ENCODE data around the gene ETV6.

ETV6 gene

GRCh38 chr12:11716794-11717518, 67.5 kb downstream of the ETV6 start:
- TF ChIP-seq, protein P1, sequence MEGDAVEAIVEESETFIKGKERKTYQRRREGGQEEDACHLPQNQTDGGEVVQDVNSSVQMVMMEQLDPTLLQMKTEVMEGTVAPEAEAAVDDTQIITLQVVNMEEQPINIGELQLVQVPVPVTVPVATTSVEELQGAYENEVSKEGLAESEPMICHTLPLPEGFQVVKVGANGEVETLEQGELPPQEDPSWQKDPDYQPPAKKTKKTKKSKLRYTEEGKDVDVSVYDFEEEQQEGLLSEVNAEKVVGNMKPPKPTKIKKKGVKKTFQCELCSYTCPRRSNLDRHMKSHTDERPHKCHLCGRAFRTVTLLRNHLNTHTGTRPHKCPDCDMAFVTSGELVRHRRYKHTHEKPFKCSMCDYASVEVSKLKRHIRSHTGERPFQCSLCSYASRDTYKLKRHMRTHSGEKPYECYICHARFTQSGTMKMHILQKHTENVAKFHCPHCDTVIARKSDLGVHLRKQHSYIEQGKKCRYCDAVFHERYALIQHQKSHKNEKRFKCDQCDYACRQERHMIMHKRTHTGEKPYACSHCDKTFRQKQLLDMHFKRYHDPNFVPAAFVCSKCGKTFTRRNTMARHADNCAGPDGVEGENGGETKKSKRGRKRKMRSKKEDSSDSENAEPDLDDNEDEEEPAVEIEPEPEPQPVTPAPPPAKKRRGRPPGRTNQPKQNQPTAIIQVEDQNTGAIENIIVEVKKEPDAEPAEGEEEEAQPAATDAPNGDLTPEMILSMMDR (IDR thresholded peaks at IDR 0.05; ENCODE audit: low read depth, low read length, missing control alignments): no peak
- Histone ChIP-seq H3K27me3 (replicated peaks) (no peaks in the 10 kb centered on the region), H3K36me3 (replicated peaks) (no peaks in the 10 kb centered on the region), H3K27ac (peak overlapping the region; percentile 92), H3K4me3 (ENCODE audit: low read depth, low read length) (no peak overlapping the region)
- no peak for DNase-seq
- in situ Hi-C loops (cut with HindIII; ENCODE audit: low pct_ligation_motif_present, low sequenced_read_pairs): no loop called here

GRCh38 chr12:11717519-11717961, 68.1 kb downstream of the ETV6 start:
- H3K27me3 ChIP-seq (replicated peaks): no peaks in the 10 kb centered on the region
- H3K4me3 ChIP-seq (ENCODE audit: low read depth, low read length): no peak overlapping the region
- in situ Hi-C loops (cut with HindIII; ENCODE audit: low pct_ligation_motif_present, low sequenced_read_pairs): no loop called here
- DNase-seq: peak; percentile 58
- H3K36me3 ChIP-seq (replicated peaks): no peaks in the 10 kb centered on the region
- peak overlapping the region; percentile 92 for H3K27ac ChIP-seq
- TF ChIP-seq, protein P1 (IDR thresholded peaks at IDR 0.05; ENCODE audit: low read depth, low read length, missing control alignments): no peak

DNA sequence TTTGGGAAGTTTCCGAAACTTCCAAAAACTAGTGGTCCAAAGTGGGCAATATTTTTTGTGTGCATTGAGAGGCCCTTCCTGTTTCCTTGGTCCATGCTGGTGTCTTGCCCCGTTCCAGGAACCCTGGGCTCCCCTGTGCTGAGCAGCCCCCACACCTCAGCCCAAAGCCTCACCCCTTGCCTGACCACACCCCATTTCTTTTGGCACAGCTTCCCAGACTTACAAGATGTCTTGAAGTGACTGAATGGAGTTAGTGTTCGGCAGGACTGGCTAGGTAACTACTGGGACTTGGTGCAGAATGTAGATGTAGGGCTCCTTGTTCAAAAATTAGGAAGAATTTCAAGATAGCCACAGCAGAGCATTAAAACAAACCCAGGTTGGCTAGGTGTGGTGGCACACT, 68.6 kb downstream of the ETV6 start:
- H3K27ac ChIP-seq: peak overlapping the region; percentile 92
- no peaks in the 10 kb centered on the region for H3K36me3 ChIP-seq (replicated peaks)
- in situ Hi-C loops (cut with HindIII; ENCODE audit: low pct_ligation_motif_present, low sequenced_read_pairs): no loop called here
- no peak for DNase-seq
- TF ChIP-seq, protein P1 (IDR thresholded peaks at IDR 0.05; ENCODE audit: low read depth, low read length, missing control alignments): no peak
- no peak overlapping the region for H3K4me3 ChIP-seq (ENCODE audit: low read depth, low read length)
- H3K27me3 ChIP-seq (replicated peaks): no peaks in the 10 kb centered on the region

DNA sequence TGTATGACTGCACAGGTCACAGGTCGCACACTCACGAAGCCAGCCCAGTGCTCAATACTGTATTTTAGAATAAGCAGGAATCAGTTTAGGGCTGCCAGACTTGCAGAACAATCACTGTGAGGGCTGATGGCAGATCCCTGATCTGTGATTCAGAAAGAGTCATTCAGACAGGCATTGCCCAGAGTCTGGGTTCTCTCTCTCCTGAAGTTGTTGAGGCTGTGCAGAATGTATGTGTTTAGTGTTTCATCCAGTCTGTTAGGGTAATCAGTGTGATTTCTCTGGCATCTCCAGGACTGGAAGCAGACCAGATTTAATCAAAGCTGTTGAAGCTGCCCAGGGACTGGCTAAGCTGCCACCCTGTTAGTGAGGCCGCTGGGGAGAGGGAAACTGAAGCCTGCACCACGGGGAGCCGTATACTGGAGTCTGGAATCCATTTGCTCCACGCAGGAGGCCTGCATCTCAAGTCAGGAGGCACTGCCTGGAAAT, 69.3 kb downstream of the ETV6 start:
- Histone ChIP-seq H3K27ac (peak overlapping the region; percentile 92), H3K4me3 (ENCODE audit: low read depth, low read length) (no peak overlapping the region), H3K36me3 (replicated peaks) (no peaks in the 10 kb centered on the region), H3K27me3 (replicated peaks) (no peaks in the 10 kb centered on the region)
- in situ Hi-C loops (cut with HindIII; ENCODE audit: low pct_ligation_motif_present, low sequenced_read_pairs): no loop called here
- peak; percentile 85 for DNase-seq
- TF ChIP-seq, protein P1 (IDR thresholded peaks at IDR 0.05; ENCODE audit: low read depth, low read length, missing control alignments): no peak

- in situ Hi-C loops (cut with HindIII; ENCODE audit: low pct_ligation_motif_present, low sequenced_read_pairs): no loop called here
- Histone ChIP-seq H3K36me3 (replicated peaks) (no peaks in the 10 kb centered on the region), H3K27ac (peak overlapping the region; percentile 92), H3K4me3 (ENCODE audit: low read depth, low read length) (no peak overlapping the region), H3K27me3 (replicated peaks) (no peaks in the 10 kb centered on the region)
- TF ChIP-seq, protein P1 (IDR thresholded peaks at IDR 0.05; ENCODE audit: low read depth, low read length, missing control alignments): peak; percentile 3
- DNase-seq: peak; percentile 98
Measured at GRCh38 chr12:11719678-11720099, 70.2 kb downstream of the ETV6 start.

All from brain microvascular endothelial cell (primary cell).